Endothelial cell (in vitro differentiated cells): ENCODE results near the gene ZNHIT2. TPM values are rescaled to one million over a fixed set of nuclear protein-coding genes. Genes with fewer than 3 reads are reported as not detected.
A peak's percentile ranks its signal among the peaks of the same experiment; 100 is the strongest.

ENCODE experiments used
- DNase-seq: peaks from one replicate; pipeline ENCODE4 v3.0.0; 2021; ENCODE audit warnings: low spot score
- H3K27ac Mint-ChIP-seq: one replicate; pipeline ENCODE4 v1.8.0; 2021; ENCODE audit warnings: mixed read lengths, inconsistent platforms; ENCODE audit not compliant: unreplicated experiment
- H3K27me3 Mint-ChIP-seq: one replicate; pipeline ENCODE4 v1.8.0; 2021; ENCODE audit warnings: mild to moderate bottlenecking, moderate library complexity, mixed read lengths, inconsistent platforms; ENCODE audit not compliant: unreplicated experiment
- H3K36me3 Mint-ChIP-seq: one replicate; pipeline ENCODE4 v1.8.0; 2021; ENCODE audit warnings: mild to moderate bottlenecking, low read depth, mixed read lengths, inconsistent platforms; ENCODE audit not compliant: unreplicated experiment
- H3K4me1 Mint-ChIP-seq: one replicate; pipeline ENCODE4 v1.8.0; 2021; ENCODE audit warnings: mild to moderate bottlenecking, mixed read lengths, inconsistent platforms; ENCODE audit not compliant: unreplicated experiment
- H3K4me3 Mint-ChIP-seq: one replicate; pipeline ENCODE4 v1.8.0; 2021; ENCODE audit warnings: mild to moderate bottlenecking, mixed read lengths, inconsistent platforms; ENCODE audit not compliant: unreplicated experiment
- H3K9me3 Mint-ChIP-seq: one replicate; pipeline ENCODE4 v1.8.0; 2021; ENCODE audit warnings: mixed read lengths, inconsistent platforms; ENCODE audit not compliant: unreplicated experiment
- total RNA-seq: library from RNA; stranded (reverse); fragmentation: NEBNext Ultra II Directional; extraction: Animal tissue kit (Norgen Biotek cat#: 25700); gene quantifications from one replicate; pipeline ENCODE4 v1.2.1, GENCODE V29; 2021; ENCODE audit not compliant: unreplicated experiment
- TF ChIP-seq, protein P1 (sequence below): fragments of 200-600 bp; sonication (generic); IDR thresholded peaks from one replicate; pipeline ENCODE4 v1.5.0; 2021; ENCODE audit warnings: antibody characterized with exemption; ENCODE audit not compliant: unreplicated experiment

The ZNHIT2 gene
- total RNA-seq, 1 donor from 2014 or later: 6.0 TPM

DNA sequence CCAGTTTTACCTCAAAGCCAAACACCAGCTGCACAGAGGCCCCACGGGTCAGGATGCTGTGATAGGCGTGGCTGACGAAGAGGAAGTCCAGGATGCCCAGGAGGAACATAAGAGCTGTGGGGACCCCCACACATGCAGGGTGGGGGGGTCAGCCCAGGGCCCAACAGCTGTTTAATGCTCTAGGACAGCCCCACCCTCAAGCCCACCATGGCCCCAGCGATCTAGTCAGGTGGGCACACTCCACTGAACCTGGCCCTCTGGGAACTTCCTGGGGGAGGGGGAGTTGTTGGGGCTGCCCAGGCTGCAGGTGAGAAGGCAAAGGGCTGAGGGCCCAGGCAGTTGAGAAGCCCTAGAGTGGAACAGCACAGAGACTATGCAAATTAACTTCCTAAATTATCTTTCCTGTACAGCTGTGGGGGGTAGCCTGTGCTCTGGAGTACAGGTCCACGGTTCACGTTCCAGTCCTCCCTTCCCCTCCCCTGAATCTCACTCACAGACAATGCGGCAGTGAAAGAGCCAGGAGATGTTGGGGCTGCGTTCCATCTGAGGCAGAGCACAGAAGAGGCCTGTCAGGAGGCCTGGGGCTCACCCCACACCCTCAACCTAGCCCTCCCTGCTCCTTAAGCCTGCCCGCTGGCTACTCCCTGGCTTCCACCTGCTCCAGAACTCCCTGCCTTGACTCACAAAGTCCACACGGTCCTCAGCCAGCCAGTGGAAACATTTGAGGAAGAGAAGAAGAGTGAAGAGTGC is 14.9 kb upstream of the ZNHIT2 start:
- Mint-ChIP-seq H3K27ac (peak overlapping the region; percentile 53), H3K36me3 (peaks cover 15% of the 10 kb centered on the region), H3K4me1 (peaks cover 29% of the 10 kb centered on the region), H3K4me3 (peak overlapping the region; percentile 99), H3K9me3 (no peaks in the 10 kb centered on the region), H3K27me3 (peaks cover 22% of the 10 kb centered on the region)
- TF ChIP-seq, protein P1, sequence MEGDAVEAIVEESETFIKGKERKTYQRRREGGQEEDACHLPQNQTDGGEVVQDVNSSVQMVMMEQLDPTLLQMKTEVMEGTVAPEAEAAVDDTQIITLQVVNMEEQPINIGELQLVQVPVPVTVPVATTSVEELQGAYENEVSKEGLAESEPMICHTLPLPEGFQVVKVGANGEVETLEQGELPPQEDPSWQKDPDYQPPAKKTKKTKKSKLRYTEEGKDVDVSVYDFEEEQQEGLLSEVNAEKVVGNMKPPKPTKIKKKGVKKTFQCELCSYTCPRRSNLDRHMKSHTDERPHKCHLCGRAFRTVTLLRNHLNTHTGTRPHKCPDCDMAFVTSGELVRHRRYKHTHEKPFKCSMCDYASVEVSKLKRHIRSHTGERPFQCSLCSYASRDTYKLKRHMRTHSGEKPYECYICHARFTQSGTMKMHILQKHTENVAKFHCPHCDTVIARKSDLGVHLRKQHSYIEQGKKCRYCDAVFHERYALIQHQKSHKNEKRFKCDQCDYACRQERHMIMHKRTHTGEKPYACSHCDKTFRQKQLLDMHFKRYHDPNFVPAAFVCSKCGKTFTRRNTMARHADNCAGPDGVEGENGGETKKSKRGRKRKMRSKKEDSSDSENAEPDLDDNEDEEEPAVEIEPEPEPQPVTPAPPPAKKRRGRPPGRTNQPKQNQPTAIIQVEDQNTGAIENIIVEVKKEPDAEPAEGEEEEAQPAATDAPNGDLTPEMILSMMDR: no peak
- no peak for DNase-seq

DNA sequence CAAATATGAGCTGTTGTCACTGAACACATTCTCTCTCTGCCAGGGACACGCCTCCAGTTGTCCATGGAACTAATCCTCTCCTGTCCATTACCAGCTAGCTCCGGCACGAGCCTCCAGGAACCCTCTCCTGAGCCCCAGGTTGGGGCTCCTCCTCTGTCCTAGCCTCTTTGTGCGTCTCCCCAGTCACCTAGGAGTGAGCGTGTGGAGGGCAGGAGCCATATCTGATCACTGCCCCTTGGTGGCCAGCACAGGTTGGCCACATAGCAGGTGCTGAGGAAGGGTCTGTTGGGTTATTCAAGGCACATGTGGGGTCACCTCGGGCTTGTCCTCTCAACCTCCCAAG is 14.4 kb upstream of the ZNHIT2 start:
- no peak for DNase-seq
- H3K9me3 Mint-ChIP-seq: no peaks in the 10 kb centered on the region
- TF ChIP-seq, protein P1: no peak
- peaks cover 21% of the 10 kb centered on the region for H3K36me3 Mint-ChIP-seq
- peak overlapping the region; percentile 13 for H3K27ac Mint-ChIP-seq
- peaks cover 29% of the 10 kb centered on the region for H3K4me1 Mint-ChIP-seq
- no peak overlapping the region for H3K4me3 Mint-ChIP-seq
- peaks cover 21% of the 10 kb centered on the region for H3K27me3 Mint-ChIP-seq

DNA sequence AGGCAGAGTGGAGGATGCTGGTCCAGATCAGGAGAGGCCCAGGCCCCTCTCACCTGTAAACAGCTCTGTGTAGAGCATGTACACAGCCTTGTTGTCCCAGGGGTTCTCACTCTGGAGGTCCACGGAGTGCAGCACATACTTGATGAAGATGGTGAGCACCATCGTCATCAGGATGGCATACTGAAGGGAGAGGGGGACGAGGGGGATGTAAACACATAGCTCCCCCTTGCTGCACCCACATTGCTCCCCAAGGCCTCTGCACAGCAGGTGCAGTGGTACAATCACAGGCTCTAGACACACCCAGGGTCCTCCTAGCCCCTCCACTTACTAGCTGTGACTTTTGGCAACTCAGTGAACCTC is 13.9 kb upstream of the ZNHIT2 start:
- DNase-seq: no peak
- Mint-ChIP-seq H3K4me3 (peak overlapping the region; percentile 65), H3K4me1 (peaks cover 27% of the 10 kb centered on the region), H3K27me3 (peaks cover 21% of the 10 kb centered on the region), H3K9me3 (no peaks in the 10 kb centered on the region), H3K36me3 (peaks cover 25% of the 10 kb centered on the region), H3K27ac (peak overlapping the region; percentile 32)
- TF ChIP-seq, protein P1: no peak

DNA sequence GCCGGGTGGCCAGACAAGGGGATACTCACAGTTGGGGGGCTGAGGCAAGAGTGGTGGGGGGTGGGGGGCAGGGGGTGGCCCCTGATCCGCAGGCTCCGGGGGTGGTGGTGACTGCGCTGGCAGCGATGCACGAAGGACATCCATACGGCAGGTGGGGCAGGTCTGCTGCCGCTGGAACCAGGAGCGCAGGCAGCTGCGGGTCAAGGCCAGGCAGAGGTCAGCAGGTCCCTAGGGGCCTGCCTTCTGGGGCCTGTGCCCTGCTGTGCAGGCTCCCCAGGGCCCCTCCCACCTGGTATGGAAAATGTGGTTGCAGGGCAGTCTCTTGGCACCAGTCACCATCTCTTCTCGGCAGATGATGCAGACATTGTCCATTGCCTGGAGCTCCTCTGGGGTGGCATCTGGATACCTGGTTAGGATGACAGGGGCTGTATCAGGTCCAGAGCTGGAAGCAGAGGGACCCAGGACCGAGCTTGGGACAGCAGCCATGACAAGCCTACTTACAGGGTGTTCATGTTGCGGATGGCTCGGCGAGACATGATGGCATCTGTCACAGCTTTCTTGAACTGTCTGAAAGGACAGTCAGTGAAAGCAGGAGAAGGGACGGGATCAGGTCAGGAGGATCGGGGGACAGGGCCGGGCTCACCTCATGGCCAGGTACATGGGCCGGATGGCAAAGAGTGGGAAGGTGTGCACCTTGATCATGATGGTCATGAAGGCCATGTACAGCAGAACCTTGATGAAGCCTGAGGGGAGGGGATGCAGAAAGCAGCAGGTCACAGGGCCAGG is 13.3 kb upstream of the ZNHIT2 start:
- DNase-seq: no peak
- peak overlapping the region; percentile 32 for H3K27ac Mint-ChIP-seq
- peaks cover 21% of the 10 kb centered on the region for H3K4me1 Mint-ChIP-seq
- H3K9me3 Mint-ChIP-seq: no peaks in the 10 kb centered on the region
- peak overlapping the region; percentile 65 for H3K4me3 Mint-ChIP-seq
- TF ChIP-seq, protein P1: no peak
- peaks cover 15% of the 10 kb centered on the region for H3K27me3 Mint-ChIP-seq
- peaks cover 24% of the 10 kb centered on the region for H3K36me3 Mint-ChIP-seq
